GM12878 (cell line): ENCODE results near the gene TNIP1. TPM values are rescaled to one million over a fixed set of nuclear protein-coding genes. Genes with fewer than 3 reads are reported as not detected.
A peak's percentile ranks its signal among the peaks of the same experiment; 100 is the strongest.

ENCODE experiments used
- ASH2L ChIP-seq: fragments of 300-600, 200-600 bp; sonication (generic); IDR thresholded peaks from 2 replicates; pipeline ENCODE4 v1.6.1; 2017; ENCODE audit warnings: low read depth, mild to moderate bottlenecking, borderline replicate concordance
- BACH1 ChIP-seq: fragments of 450-650 bp; IDR thresholded peaks from 2 replicates; pipeline ENCODE4 v1.6.1; 2017; ENCODE audit warnings: mild to moderate bottlenecking, borderline replicate concordance
- BCLAF1 ChIP-seq: fragments of 450-650 bp; IDR thresholded peaks from 2 replicates; pipeline ENCODE4 v1.6.1; 2017; ENCODE audit warnings: antibody characterized with exemption, mild to moderate bottlenecking, moderate library complexity
- BRCA1 ChIP-seq: IDR thresholded peaks from 2 replicates; pipeline ENCODE4 v1.6.1; 2011; ENCODE audit warnings: low read depth, low read length, improper control_type of control experiment
- CHD4 ChIP-seq: fragments of 200-600 bp; sonication (generic); IDR thresholded peaks from 2 replicates; pipeline ENCODE4 v1.6.1; 2016; ENCODE audit warnings: mild to moderate bottlenecking
- E2F4 ChIP-seq: IDR thresholded peaks from 2 replicates; pipeline ENCODE4 v1.6.1; 2012; ENCODE audit warnings: low read depth, low read length, improper control_type of control experiment
- E4F1 ChIP-seq: fragments of 450-650 bp; IDR thresholded peaks from 2 replicates; pipeline ENCODE4 v1.6.1; 2018; ENCODE audit warnings: borderline replicate concordance, mild to moderate bottlenecking; ENCODE audit not compliant: partially characterized antibody
- GATAD2B ChIP-seq: fragments of 450-650 bp; conservative IDR thresholded peaks from 2 replicates; pipeline ENCODE4 v1.6.1; 2017; ENCODE audit warnings: low read depth, mild to moderate bottlenecking, moderate library complexity
- IKZF1 ChIP-seq: fragments of 450-650 bp; conservative IDR thresholded peaks from 2 replicates; pipeline ENCODE4 v1.6.1; 2017; ENCODE audit warnings: antibody characterized with exemption, mild to moderate bottlenecking
- IKZF2 ChIP-seq, 2 experiments: fragments of 450-650 bp; IDR thresholded peaks; 2 replicates each; pipeline ENCODE4 v1.6.1; 2017; ENCODE audit warnings: mild to moderate bottlenecking in 2 of 2, moderate library complexity in 2 of 2
- MTA3 ChIP-seq: IDR thresholded peaks from 2 replicates; pipeline ENCODE4 v1.6.1; 2012; ENCODE audit warnings: low read length, inconsistent platforms, borderline replicate concordance
- NFYB ChIP-seq: IDR thresholded peaks from 2 replicates; pipeline ENCODE4 v1.6.1; 2011; ENCODE audit warnings: low read depth, mild to moderate bottlenecking, low read length, improper control_type of control experiment, moderate library complexity; ENCODE audit not compliant: insufficient read depth
- NRF1 ChIP-seq: conservative IDR thresholded peaks from 2 replicates; pipeline ENCODE4 v1.6.1; 2011; ENCODE audit warnings: mild to moderate bottlenecking, low read depth, low read length, improper control_type of control experiment
- PAX8 ChIP-seq: fragments of 450-650 bp; IDR thresholded peaks from 2 replicates; pipeline ENCODE4 v1.6.1; 2017; ENCODE audit warnings: mild to moderate bottlenecking, moderate library complexity
- PML ChIP-seq: IDR thresholded peaks from 2 replicates; pipeline ENCODE4 v1.6.1; 2012; ENCODE audit warnings: low read length, inconsistent platforms
- SMAD5 ChIP-seq: IDR thresholded peaks from 2 replicates; pipeline ENCODE4 v1.6.1; 2016; ENCODE audit warnings: antibody characterized with exemption, low read depth
- TARDBP ChIP-seq: IDR thresholded peaks from 2 replicates; pipeline ENCODE4 v1.6.1; 2016; ENCODE audit warnings: borderline replicate concordance
- TCF3 ChIP-seq: IDR thresholded peaks from 2 replicates; pipeline ENCODE4 v1.6.1; 2012; ENCODE audit warnings: low read depth, mild to moderate bottlenecking, low read length, borderline replicate concordance; ENCODE audit not compliant: insufficient read depth
- ZNF622 ChIP-seq: fragments of 450-650 bp; IDR thresholded peaks from 2 replicates; pipeline ENCODE4 v1.6.1; 2017; ENCODE audit warnings: mild to moderate bottlenecking, inconsistent platforms
- polyA plus RNA-seq, 11 experiments: library from polyadenylated mRNA; depleted of rRNA in 4 of 11; unstranded in 6 of 11; stranded (reverse) in 5 of 11; fragments of >200 nt; fragmentation: Nextera tagmentation in 4 of 11; fragmentation: Illumina TruSeq in 1 of 11; extraction: Ambion mirVana in 4 of 11; extraction: Trizol in 1 of 11; gene quantifications; 1 replicate in 1 of 11; 2 replicates in 10 of 11; pipeline versions ENCODE4 v1.2.1 to v1.2.3, GENCODE V29; 2011 to 2016; ENCODE audit warnings: inconsistent platforms in 2 of 11, missing spikeins in 2 of 11, low read depth in 1 of 11
- total RNA-seq, 4 experiments: library from RNA; depleted of rRNA in 3 of 4; stranded (reverse); fragments of >200 nt in 3 of 4; fragmentation: Illumina TruSeq in 1 of 4; extraction: Trizol in 1 of 4; gene quantifications; 2 replicates each; pipeline versions ENCODE4 v1.2.1 to v1.2.3, GENCODE V29; 2013 to 2021
- TF ChIP-seq, protein P1 (sequence below): fragments of 450-650 bp; IDR thresholded peaks from 2 replicates; pipeline ENCODE4 v1.6.1; 2014; ENCODE audit warnings: mild to moderate bottlenecking
- TF ChIP-seq, protein P2 (sequence below): fragments of 450-650 bp; conservative IDR thresholded peaks from 2 replicates; pipeline ENCODE4 v1.6.1; 2017; ENCODE audit warnings: mild to moderate bottlenecking, moderate library complexity

The TNIP1 gene
- total and polyA plus RNA-seq, 10 of the 15 experiments (the other 5 are each of a cell fraction or from before 2014, with no cell fraction given) = 4.4 to 279 (median 150) TPM

- TF ChIP-seq SMAD5 (no peak), ASH2L (no peak), PML (no peak), E4F1 (no peak), MTA3 (no peak; the same call in 1 of the 2 replicates), BCLAF1 (no peak), BRCA1 (no peak), ZNF622 (no peak), NRF1 (no peak), PAX8 (no peak), TCF3 (peak; percentile 47; the same call in 1 of the 2 replicates), IKZF2 (IDR thresholded peaks at IDR 0.05) (no peak; a peak in 1 of 4 replicates), E2F4 (no peak), TARDBP (no peak), IKZF1 (peak; percentile 54), NFYB (no peak), GATAD2B (peak; percentile 39; the same call in 1 of the 2 replicates), BACH1 (0 out of 2 replicates have a peak, but pooled peaks have one; percentile 23), CHD4 (no peak)
- TF ChIP-seq, protein P1, sequence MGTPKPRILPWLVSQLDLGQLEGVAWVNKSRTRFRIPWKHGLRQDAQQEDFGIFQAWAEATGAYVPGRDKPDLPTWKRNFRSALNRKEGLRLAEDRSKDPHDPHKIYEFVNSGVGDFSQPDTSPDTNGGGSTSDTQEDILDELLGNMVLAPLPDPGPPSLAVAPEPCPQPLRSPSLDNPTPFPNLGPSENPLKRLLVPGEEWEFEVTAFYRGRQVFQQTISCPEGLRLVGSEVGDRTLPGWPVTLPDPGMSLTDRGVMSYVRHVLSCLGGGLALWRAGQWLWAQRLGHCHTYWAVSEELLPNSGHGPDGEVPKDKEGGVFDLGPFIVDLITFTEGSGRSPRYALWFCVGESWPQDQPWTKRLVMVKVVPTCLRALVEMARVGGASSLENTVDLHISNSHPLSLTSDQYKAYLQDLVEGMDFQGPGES = no peak
- TF ChIP-seq, protein P2, sequence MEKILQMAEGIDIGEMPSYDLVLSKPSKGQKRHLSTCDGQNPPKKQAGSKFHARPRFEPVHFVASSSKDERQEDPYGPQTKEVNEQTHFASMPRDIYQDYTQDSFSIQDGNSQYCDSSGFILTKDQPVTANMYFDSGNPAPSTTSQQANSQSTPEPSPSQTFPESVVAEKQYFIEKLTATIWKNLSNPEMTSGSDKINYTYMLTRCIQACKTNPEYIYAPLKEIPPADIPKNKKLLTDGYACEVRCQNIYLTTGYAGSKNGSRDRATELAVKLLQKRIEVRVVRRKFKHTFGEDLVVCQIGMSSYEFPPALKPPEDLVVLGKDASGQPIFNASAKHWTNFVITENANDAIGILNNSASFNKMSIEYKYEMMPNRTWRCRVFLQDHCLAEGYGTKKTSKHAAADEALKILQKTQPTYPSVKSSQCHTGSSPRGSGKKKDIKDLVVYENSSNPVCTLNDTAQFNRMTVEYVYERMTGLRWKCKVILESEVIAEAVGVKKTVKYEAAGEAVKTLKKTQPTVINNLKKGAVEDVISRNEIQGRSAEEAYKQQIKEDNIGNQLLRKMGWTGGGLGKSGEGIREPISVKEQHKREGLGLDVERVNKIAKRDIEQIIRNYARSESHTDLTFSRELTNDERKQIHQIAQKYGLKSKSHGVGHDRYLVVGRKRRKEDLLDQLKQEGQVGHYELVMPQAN = 0 out of 2 replicates have a peak, but pooled peaks have one; percentile 26
Measured at GRCh38 chr5:151068433-151069197, 12.2 kb downstream of the TNIP1 start (continued).
